ENCODE measurements around the gene RPS10. TPM values are rescaled to one million over a fixed set of nuclear protein-coding genes. Genes with fewer than 3 reads are reported as not detected.

Gene RPS10
- total and polyA plus RNA-seq, 2 donors (not counting 1 experiment from before 2014, with no cell fraction given), result 1,649 to 2,883 TPM

DNA sequence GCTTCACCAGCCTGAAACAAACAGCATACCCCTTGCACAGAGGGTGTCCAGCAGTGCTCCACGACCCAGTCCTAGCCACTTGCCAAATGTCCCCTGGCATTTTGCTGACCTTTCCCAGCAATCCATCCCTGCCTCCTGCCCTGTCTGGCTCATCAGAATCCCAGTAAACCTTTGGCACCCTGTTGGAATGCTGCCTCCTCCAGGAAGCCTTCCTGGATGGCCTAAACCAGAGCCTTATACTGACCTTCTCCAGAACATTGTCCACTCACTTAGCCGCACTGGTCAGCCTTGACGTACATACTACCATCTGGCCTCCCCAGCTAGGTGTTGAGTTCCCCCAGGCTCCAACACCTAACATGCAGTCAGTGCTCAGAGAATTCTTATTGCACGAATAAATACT lies 38.0 kb upstream of the RPS10 start:
- Histone ChIP-seq H4K20me1 (ENCODE audit: control insufficient read depth, extremely low read depth, insufficient read depth, low read length) (no peaks in the 10 kb centered on the region), H3K9ac (ENCODE audit: insufficient read depth, low read length) (no peak overlapping the region), H3K27ac (ENCODE audit: insufficient read depth, low read length) (no peak overlapping the region), H3K4me2 (ENCODE audit: extremely low read depth, insufficient read depth, low read length) (no peak overlapping the region), H3K4me3 (replicated peaks in 1 of 4; ENCODE audit: control extremely low read depth in 1 of 4, insufficient read depth in 1 of 4, low read depth in 3 of 4, low read length in 4 of 4) (no peak overlapping the region), H3K36me3 (ENCODE audit: control insufficient read depth, insufficient read depth, low read length) (no peaks in the 10 kb centered on the region), H3K79me2 (ENCODE audit: control insufficient read depth, insufficient read depth, low read length) (no peaks in the 10 kb centered on the region), H3K9me3 (ENCODE audit: control insufficient read depth, insufficient read depth, low read depth, low read length) (no peaks in the 10 kb centered on the region), H2AFZ (ENCODE audit: low read length) (no peak overlapping the region), H3K4me1 (ENCODE audit: control insufficient read depth, extremely low read depth, insufficient read depth, low read length) (peaks cover 2% of the 10 kb centered on the region), H3K27me3 (ENCODE audit: control insufficient read depth, insufficient read depth, low read length) (peaks cover 22% of the 10 kb centered on the region)
- no peak for DNase-seq (ENCODE audit: low read depth in 2 of 2)
- no peak for TF ChIP-seq EZH2 (IDR thresholded peaks at IDR 0.05; ENCODE audit: low read length, missing control alignments)
- TF ChIP-seq, protein P1, sequence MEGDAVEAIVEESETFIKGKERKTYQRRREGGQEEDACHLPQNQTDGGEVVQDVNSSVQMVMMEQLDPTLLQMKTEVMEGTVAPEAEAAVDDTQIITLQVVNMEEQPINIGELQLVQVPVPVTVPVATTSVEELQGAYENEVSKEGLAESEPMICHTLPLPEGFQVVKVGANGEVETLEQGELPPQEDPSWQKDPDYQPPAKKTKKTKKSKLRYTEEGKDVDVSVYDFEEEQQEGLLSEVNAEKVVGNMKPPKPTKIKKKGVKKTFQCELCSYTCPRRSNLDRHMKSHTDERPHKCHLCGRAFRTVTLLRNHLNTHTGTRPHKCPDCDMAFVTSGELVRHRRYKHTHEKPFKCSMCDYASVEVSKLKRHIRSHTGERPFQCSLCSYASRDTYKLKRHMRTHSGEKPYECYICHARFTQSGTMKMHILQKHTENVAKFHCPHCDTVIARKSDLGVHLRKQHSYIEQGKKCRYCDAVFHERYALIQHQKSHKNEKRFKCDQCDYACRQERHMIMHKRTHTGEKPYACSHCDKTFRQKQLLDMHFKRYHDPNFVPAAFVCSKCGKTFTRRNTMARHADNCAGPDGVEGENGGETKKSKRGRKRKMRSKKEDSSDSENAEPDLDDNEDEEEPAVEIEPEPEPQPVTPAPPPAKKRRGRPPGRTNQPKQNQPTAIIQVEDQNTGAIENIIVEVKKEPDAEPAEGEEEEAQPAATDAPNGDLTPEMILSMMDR (conservative IDR thresholded peaks at IDR 0.05 in 1 of 2, IDR thresholded peaks at IDR 0.05 in 1 of 2; ENCODE audit: low read depth in 1 of 2, low read length in 2 of 2), result no peak

DNA sequence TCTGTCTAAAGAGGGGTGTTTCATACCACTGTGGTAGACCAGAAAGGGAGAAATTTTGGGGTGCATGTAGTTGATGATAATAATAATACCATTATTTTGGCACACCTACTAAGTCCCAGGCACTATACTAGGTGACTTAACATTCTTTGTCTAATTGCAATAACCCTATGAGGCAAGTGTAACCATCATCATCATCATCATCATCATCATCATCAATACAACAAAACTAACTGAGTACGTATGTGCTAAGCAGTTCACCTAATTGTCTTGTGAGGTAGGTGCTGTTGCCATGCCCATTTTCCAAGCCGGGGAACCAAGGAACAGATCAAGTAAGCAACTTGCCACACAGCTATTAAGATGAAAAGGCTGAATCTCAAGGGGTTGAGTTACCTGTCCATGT lies 37.4 kb upstream of the RPS10 start:
- Histone ChIP-seq H3K9ac (ENCODE audit: insufficient read depth, low read length) (no peak overlapping the region), H3K27me3 (ENCODE audit: control insufficient read depth, insufficient read depth, low read length) (peaks cover 22% of the 10 kb centered on the region)

DNA sequence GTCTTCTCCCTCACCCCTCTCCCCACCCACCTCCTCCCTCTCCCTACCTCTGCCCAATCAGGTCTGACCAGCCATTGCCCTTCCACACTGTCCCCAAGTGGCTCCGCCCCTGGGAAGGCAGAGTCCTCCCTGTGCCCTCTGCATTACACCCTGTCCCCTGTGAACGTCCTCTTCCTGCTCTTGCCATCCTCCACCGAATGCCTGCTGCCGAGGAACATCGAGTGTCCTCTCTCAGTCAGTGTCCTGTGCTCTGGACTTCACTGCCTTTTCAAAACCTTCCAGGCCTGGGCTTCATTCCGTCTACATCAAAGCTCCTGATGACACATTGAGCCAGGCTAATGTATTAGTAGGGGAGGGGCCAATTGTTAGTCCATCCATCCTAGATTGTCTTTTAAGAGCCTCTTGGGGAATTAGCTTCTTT lies 36.7 kb upstream of the RPS10 start:
- no peaks in the 10 kb centered on the region for H3K36me3 ChIP-seq (ENCODE audit: control insufficient read depth, insufficient read depth, low read length)
- TF ChIP-seq, protein P1 (conservative IDR thresholded peaks at IDR 0.05 in 1 of 2, IDR thresholded peaks at IDR 0.05 in 1 of 2; ENCODE audit: low read depth in 1 of 2, low read length in 2 of 2), result no peak
- no peak for TF ChIP-seq EZH2 (IDR thresholded peaks at IDR 0.05; ENCODE audit: low read length, missing control alignments)
- peak overlapping the region; percentile 68 for H2AFZ ChIP-seq (ENCODE audit: low read length)
- no peaks in the 10 kb centered on the region for H3K79me2 ChIP-seq (ENCODE audit: control insufficient read depth, insufficient read depth, low read length)
- no peak overlapping the region for H3K9ac ChIP-seq (ENCODE audit: insufficient read depth, low read length)
- peak in 1 of 2 donors; percentile 15 for DNase-seq (ENCODE audit: low read depth in 2 of 2)
- peaks cover 22% of the 10 kb centered on the region for H3K27me3 ChIP-seq (ENCODE audit: control insufficient read depth, insufficient read depth, low read length)
- no peak overlapping the region for H3K27ac ChIP-seq (ENCODE audit: insufficient read depth, low read length)
- peaks cover 2% of the 10 kb centered on the region for H3K4me1 ChIP-seq (ENCODE audit: control insufficient read depth, extremely low read depth, insufficient read depth, low read length)
- H4K20me1 ChIP-seq (ENCODE audit: control insufficient read depth, extremely low read depth, insufficient read depth, low read length), result no peaks in the 10 kb centered on the region
- no peak overlapping the region for H3K4me3 ChIP-seq (replicated peaks in 1 of 4; ENCODE audit: control extremely low read depth in 1 of 4, insufficient read depth in 1 of 4, low read depth in 3 of 4, low read length in 4 of 4)
- no peaks in the 10 kb centered on the region for H3K9me3 ChIP-seq (ENCODE audit: control insufficient read depth, insufficient read depth, low read depth, low read length)
- peak overlapping the region; percentile 15 for H3K4me2 ChIP-seq (ENCODE audit: extremely low read depth, insufficient read depth, low read length)

More for the DNA sequence above, 37.4 kb upstream of the RPS10 start:
- Histone ChIP-seq H4K20me1 (ENCODE audit: control insufficient read depth, extremely low read depth, insufficient read depth, low read length) (no peaks in the 10 kb centered on the region), H3K79me2 (ENCODE audit: control insufficient read depth, insufficient read depth, low read length) (no peaks in the 10 kb centered on the region), H3K9me3 (ENCODE audit: control insufficient read depth, insufficient read depth, low read depth, low read length) (no peaks in the 10 kb centered on the region), H2AFZ (ENCODE audit: low read length) (no peak overlapping the region), H3K4me3 (replicated peaks in 1 of 4; ENCODE audit: control extremely low read depth in 1 of 4, insufficient read depth in 1 of 4, low read depth in 3 of 4, low read length in 4 of 4) (no peak overlapping the region), H3K4me2 (ENCODE audit: extremely low read depth, insufficient read depth, low read length) (no peak overlapping the region), H3K27ac (ENCODE audit: insufficient read depth, low read length) (no peak overlapping the region), H3K4me1 (ENCODE audit: control insufficient read depth, extremely low read depth, insufficient read depth, low read length) (peaks cover 2% of the 10 kb centered on the region), H3K36me3 (ENCODE audit: control insufficient read depth, insufficient read depth, low read length) (no peaks in the 10 kb centered on the region)
- no peak for DNase-seq (ENCODE audit: low read depth in 2 of 2)
- TF ChIP-seq, protein P1 (conservative IDR thresholded peaks at IDR 0.05 in 1 of 2, IDR thresholded peaks at IDR 0.05 in 1 of 2; ENCODE audit: low read depth in 1 of 2, low read length in 2 of 2), result no peak
- no peak for TF ChIP-seq EZH2 (IDR thresholded peaks at IDR 0.05; ENCODE audit: low read length, missing control alignments)

Data from fibroblast of lung (primary cell).